Activated T-cell treated with anti-CD3 and anti-CD28 coated beads, Interleukin-2, amount 50 U/mL, for 72 hours (primary cell): ENCODE measurements around the gene ODF2. TPM values are rescaled to one million over a fixed set of nuclear protein-coding genes. Genes with fewer than 3 reads are reported as not detected.
A peak's percentile ranks its signal among the peaks of the same experiment; 100 is the strongest.

Source experiments
- ATAC-seq, 2 donors: fragments of 150-1000 bp; cut with Tn5 transposase; replicated peaks in 1 of 2; 2 replicates each; pipeline ENCODE4 v1.10.0; 2021; ENCODE audit warnings: moderate library complexity in 2 of 2, mild to moderate bottlenecking in 1 of 2
- DNase-seq, 2 donors: peaks; one replicate each; pipeline ENCODE4 v3.0.0; 2021 to 2022; ENCODE audit warnings: mixed read lengths in 1 of 2
- H3K27ac Mint-ChIP-seq: one replicate; pipeline ENCODE4 v1.8.0; 2022; ENCODE audit warnings: mild to moderate bottlenecking, moderate library complexity, mixed read lengths
- H3K27me3 Mint-ChIP-seq: one replicate; pipeline ENCODE4 v1.8.0; 2022; ENCODE audit warnings: low read depth, mixed read lengths
- H3K36me3 Mint-ChIP-seq, 2 donors: one replicate each; pipeline ENCODE4 v1.8.0; 2022; ENCODE audit warnings: mixed read lengths in 2 of 2, mild to moderate bottlenecking in 1 of 2; ENCODE audit not compliant: insufficient read depth in 2 of 2
- H3K4me1 Mint-ChIP-seq: one replicate; pipeline ENCODE4 v1.8.0; 2022; ENCODE audit warnings: low read depth, mixed read lengths
- H3K4me3 Mint-ChIP-seq, 2 donors: one replicate each; pipeline ENCODE4 v1.8.0; 2022; ENCODE audit warnings: mild to moderate bottlenecking in 2 of 2, mixed read lengths in 2 of 2, moderate library complexity in 2 of 2
- H3K9me3 Mint-ChIP-seq, 2 donors: one replicate each; pipeline ENCODE4 v1.8.0; 2022; ENCODE audit warnings: mixed read lengths in 2 of 2
- total RNA-seq, 2 donors: library from RNA; stranded (reverse); gene quantifications; one replicate each; pipeline ENCODE4 v1.2.3, GENCODE V29; 2022

ODF2 gene
- total RNA-seq, 2 donors from 2014 or later = 64.8 to 87.3 TPM

GRCh38 chr9:128529191-128529590, 73.4 kb downstream of the ODF2 start:
- no peak for ATAC-seq
- H3K27ac Mint-ChIP-seq = no peak overlapping the region
- H3K27me3 Mint-ChIP-seq = no peaks in the 10 kb centered on the region

GRCh38 chr9:128532581-128532980, 76.8 kb downstream of the ODF2 start:
- ATAC-seq (no peak), DNase-seq (no peak)
- no peak overlapping the region for H3K4me3 Mint-ChIP-seq
- no peak overlapping the region for H3K27ac Mint-ChIP-seq
- peaks cover 3 to 25% of the 10 kb centered on the region in 2 donors for H3K36me3 Mint-ChIP-seq
- H3K9me3 Mint-ChIP-seq = no peaks in the 10 kb centered on the region
- H3K27me3 Mint-ChIP-seq = no peaks in the 10 kb centered on the region
- H3K4me1 Mint-ChIP-seq = no peaks in the 10 kb centered on the region

More at GRCh38 chr9:128529191-128529590, 73.4 kb downstream of the ODF2 start:
- no peak for DNase-seq
- Mint-ChIP-seq H3K36me3 (peaks cover 5 to 27% of the 10 kb centered on the region in 2 donors), H3K4me3 (no peak overlapping the region), H3K9me3 (no peaks in the 10 kb centered on the region), H3K4me1 (no peaks in the 10 kb centered on the region)

GRCh38 chr9:128540634-128541360, 85.0 kb downstream of the ODF2 start:
- Mint-ChIP-seq H3K27me3 (no peaks in the 10 kb centered on the region), H3K9me3 (no peaks in the 10 kb centered on the region), H3K27ac (peak overlapping the region; percentile 55), H3K36me3 (peaks cover 3 to 21% of the 10 kb centered on the region in 2 donors), H3K4me3 (no peak overlapping the region), H3K4me1 (no peaks in the 10 kb centered on the region)
- ATAC-seq (no peak), DNase-seq (no peak)

GRCh38 chr9:128546504-128546903, 90.7 kb downstream of the ODF2 start:
- ATAC-seq (no peak), DNase-seq (no peak)
- Mint-ChIP-seq H3K36me3 (peaks cover 3 to 7% of the 10 kb centered on the region in 2 donors), H3K4me1 (peaks cover 24% of the 10 kb centered on the region), H3K27me3 (no peaks in the 10 kb centered on the region), H3K4me3 (no peak overlapping the region), H3K27ac (peak overlapping the region; percentile 76), H3K9me3 (no peaks in the 10 kb centered on the region)

DNA sequence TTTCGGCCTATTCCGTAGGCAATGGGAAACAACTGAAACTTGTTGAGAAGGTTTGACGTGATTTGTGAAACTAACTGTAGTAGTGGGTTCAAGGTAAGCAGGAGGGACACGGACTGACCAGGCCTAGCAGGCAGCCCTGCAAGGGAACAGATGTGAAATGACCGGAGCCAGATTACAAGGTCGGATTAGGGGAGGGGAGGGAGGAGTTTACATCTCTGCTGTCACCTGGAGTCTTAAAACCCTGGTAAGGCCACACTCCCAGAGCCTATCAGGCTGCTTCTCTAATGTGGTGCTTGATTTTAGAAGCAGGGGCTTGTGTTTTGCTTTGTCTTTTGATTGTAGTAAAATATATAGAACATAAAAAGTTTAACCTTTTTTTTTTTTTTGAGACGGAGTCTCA, 93.1 kb downstream of the ODF2 start:
- Mint-ChIP-seq H3K4me3 (no peak overlapping the region), H3K27ac (no peak overlapping the region), H3K36me3 (no peaks in the 10 kb centered on the region), H3K9me3 (no peaks in the 10 kb centered on the region), H3K4me1 (peaks cover 30% of the 10 kb centered on the region), H3K27me3 (no peaks in the 10 kb centered on the region)
- ATAC-seq (no peak), DNase-seq (no peak)

DNA sequence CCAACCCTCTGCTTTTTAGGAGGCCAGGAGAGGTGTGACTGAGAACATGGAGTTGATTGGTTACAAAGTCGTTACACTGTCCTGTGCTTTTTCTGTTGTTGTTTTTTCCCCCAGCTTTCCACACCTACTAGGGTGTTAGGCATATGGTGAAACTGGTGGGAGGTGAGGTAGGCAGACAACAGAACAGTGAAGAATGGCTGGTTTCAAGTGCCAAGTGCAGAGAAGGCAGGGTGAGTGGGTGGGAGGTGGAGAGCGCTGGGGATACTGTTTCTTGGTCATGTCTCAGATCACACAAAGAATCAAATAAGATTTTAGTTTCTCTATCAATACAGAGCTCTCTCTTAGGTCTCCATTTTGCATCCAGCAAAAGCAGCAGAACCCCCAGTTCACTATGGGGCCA, 94.4 kb downstream of the ODF2 start:
- Mint-ChIP-seq H3K9me3 (no peaks in the 10 kb centered on the region), H3K27me3 (no peaks in the 10 kb centered on the region), H3K27ac (peak overlapping the region; percentile 10), H3K36me3 (no peaks in the 10 kb centered on the region), H3K4me1 (peaks cover 30% of the 10 kb centered on the region), H3K4me3 (peak overlapping the region in 1 of 2 donors; percentile 100)
- peak; percentile 29 to 30 for ATAC-seq
- peak; percentile 55 to 62 for DNase-seq

Other genes with a start within 250 kb of the ODF2 start
- gene GOLGA2, start 180.0 kb upstream of the ODF2 start, total RNA-seq = 10 to 100 TPM; 44.9 to 54.4 TPM
- 10 to 100 TPM; 20.1 to 25.4 TPM for gene SWI5, start 179.7 kb upstream of the ODF2 start, total RNA-seq
- gene TRUB2, start 133.6 kb upstream of the ODF2 start, total RNA-seq = 10 to 100 TPM; 17.6 to 24.4 TPM
- gene COQ4, start 133.2 kb upstream of the ODF2 start, total RNA-seq = 10 to 100 TPM; 29.4 to 35.8 TPM
- 10 to 100 TPM; 10.2 to 10.8 TPM for gene SLC27A4, start 115.5 kb upstream of the ODF2 start, total RNA-seq
- 10 to 100 TPM; 62.8 to 69.3 TPM for gene URM1, start 84.6 kb upstream of the ODF2 start, total RNA-seq
- 1 to 10 TPM; 2.7 to 5.9 TPM for gene CERCAM, start 35.1 kb upstream of the ODF2 start, total RNA-seq
- 10 to 100 TPM; 45.8 to 59.0 TPM for gene GLE1, start 48.7 kb downstream of the ODF2 start, total RNA-seq
- gene SPTAN1, start 96.6 kb downstream of the ODF2 start, total RNA-seq = 100 to 1,000 TPM; 289 to 304 TPM
- 10 to 100 TPM; 27.1 to 31.2 TPM for gene DYNC2I2, start 200.8 kb downstream of the ODF2 start, total RNA-seq
- gene SET, start 233.2 kb downstream of the ODF2 start, total RNA-seq = 100 to 1,000 TPM; 448 to 582 TPM
- gene PKN3, start 246.5 kb downstream of the ODF2 start, total RNA-seq = 10 to 100 TPM; 11.6 to 22.9 TPM